HG03025 (cell line): ENCODE measurements around the gene KDM1A.

Source experiments
- ATAC-seq: cut with Tn5 transposase; IDR thresholded peaks from one replicate; pipeline ENCODE4 v1.9.1; 2021; ENCODE audit warnings: mild to moderate bottlenecking, moderate library complexity; ENCODE audit not compliant: unreplicated experiment, low FRiP score

KDM1A gene

GRCh38 chr1:23065385-23065784, 46.1 kb downstream of the KDM1A start:
- no peak for ATAC-seq

GRCh38 chr1:23066075-23066474, 46.8 kb downstream of the KDM1A start:
- ATAC-seq, result no peak

- no peak for ATAC-seq
Observed at GRCh38 chr1:23069149-23069548, 49.9 kb downstream of the KDM1A start.

DNA sequence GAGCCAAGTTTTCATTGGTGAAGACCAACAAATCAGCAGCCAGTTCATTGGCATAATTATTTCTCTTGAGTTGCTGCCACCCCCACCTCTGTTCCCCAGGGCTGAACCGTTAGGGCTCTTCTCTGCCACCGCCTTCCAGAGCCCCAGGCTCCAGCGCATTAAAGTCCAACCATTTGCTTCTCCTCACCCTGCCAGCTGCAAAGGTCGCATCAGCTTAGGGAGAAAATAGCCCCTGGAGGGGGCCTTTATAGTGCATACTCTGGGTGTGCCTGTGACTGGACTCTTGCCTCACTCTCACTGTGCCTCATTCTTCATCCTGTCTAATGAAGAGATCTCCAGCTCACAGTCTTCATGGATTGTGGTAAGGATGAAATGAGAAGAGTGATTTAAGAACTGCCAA, 50.4 kb downstream of the KDM1A start:
- no peak for ATAC-seq

DNA sequence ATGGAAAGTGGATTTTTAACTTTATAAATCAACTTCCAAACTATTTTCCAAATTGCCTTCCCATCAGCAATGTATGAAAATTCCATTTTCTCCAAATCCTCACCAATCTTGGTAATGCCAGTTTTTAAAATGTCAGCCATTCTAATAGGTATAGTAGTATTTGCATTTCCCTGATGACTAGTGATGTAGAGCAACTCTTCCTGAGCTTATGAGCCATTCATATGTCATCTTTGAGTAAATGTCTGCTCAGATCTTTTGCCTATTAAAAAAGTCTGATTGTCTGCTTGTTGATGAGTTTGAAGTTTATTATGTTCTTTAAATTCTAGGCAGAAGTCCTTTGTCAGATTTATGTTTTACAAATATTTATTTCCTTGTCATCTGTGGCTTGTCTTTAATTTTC, 54.7 kb downstream of the KDM1A start:
- no peak for ATAC-seq

DNA sequence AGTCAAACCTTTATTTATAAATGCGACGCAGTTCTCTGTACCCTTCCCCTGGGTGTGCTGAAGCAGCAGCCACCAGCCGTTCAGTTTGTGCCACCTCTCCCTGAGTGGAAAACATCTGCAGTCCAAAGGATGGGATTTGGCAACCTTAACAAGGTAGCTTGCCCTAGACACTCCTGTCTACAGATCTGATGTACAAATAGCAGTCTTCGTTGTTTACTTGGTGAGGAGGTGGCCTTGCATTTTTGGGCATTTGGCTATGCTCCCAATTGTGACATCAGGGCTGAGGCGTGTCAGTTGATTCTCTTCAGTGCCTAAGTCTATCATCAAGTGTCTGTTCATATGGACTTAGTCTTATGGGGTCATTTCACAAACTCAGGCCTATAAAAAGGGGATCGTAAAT, 59.8 kb downstream of the KDM1A start:
- ATAC-seq, result no peak

DNA sequence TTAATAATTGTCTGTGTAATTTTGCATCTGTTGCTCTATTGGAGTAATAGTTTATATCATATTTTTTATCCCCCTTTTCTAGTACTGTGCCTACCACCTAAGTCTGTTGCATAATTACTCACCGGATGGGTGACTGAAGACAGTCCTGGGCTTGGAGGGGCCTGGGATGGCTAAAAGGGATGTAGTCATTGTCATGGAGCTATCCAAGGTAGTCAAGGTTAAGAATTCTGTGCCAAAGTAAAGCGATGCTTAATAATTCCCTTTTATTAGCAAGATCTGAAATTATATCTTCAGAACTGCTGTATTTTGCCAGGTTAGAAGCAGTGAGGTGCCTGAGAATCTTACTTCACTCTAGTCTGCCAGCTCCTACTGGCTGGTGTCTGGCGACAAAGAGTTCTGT, 61.6 kb downstream of the KDM1A start:
- ATAC-seq, result no peak

DNA sequence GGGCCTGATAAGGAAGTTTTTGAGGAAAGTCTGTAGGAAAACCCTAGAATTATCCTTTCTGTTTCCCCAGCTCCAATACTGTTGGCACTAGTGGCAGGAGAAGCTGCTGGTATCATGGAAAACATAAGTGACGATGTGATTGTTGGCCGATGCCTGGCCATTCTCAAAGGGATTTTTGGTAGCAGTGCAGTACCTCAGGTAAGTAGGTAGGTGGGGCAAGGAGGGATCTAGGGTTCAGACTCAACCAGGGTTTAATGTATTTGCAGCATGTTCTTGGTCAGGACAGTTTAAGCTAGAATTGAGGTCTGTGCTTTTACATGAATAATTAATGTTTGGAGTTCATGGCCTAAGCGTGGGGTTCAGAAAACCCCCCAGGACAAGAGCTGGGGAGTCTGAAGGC, 62.1 kb downstream of the KDM1A start:
- no peak for ATAC-seq

DNA sequence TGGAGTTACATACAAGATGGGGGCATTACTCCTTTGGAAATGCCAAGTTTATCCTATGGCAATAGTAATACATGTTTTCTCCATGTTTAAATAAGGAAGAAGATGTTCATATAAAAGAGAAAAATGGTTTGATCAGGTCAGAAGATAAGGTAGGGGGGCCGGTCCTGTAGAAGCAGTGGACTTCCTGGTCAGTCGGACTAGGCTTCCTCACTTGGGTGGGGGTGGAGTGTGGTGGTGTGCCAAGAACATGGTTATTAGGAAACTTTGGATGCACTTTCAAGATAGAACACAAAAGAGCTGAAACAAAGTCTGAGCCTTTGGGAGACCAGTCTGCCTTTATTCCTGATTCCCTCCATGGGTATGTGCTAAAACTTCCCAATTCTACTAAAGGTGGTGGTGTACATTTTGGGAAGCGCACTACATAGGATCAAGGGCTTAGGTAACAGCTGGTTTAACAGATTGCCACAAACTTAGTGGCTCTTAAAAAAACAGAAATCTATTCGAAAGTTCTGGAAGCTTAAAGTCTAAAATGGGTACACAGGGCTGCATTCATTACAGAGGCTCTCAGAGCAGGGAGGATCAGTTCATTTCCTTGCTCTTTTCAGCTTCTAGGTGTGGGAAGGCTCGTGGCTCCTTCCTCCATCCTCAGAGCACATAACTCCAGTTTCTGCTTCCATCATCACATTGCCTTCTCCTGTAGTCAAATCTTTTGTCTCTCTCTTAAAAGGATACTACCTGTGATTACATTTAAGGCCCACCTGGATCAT, 64.6 kb downstream of the KDM1A start:
- ATAC-seq, result no peak

DNA sequence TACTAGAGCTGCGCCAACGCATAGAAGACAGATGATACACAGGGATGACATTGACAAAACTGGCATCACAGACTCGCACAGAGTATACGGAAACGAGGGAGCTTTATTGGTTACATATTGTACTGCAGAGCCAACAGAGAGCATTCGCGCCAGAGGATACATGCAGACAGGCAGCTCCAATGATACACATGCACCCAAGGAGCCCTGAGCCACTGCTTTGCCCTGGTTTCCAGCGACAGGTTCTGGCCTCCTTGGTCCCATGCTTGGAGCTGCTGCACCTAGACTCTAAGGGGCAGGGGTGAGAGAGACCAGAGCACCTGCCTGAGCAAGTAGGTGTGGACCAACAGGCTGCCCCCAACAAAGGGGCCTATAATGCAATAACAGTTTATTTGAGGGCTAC, 65.6 kb downstream of the KDM1A start:
- ATAC-seq, result no peak

DNA sequence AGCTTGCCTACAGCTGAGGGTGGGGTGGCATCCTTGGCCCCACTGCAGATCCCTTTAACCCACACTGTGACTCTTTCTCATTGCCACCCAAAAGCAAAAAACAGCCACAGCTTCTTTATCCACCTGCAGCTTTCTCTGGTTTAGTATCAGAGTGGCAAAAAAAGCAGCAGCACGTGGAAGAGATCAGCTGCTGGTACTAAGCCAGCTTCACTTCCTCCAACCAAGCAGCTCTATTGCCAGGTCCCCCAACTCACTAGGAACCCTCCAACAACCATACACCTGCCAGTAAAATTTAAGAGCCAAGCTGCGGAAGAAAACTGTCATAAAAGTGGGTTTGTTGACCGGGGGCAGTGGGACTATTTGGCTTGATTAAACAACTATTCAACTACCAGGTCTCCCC, 66.4 kb downstream of the KDM1A start:
- no peak for ATAC-seq

- ATAC-seq, result no peak
Observed at GRCh38 chr1:23088027-23088426, 68.8 kb downstream of the KDM1A start.

GRCh38 chr1:23090056-23090455, 70.8 kb downstream of the KDM1A start:
- ATAC-seq, result no peak

GRCh38 chr1:23091545-23091944, 72.3 kb downstream of the KDM1A start:
- ATAC-seq, result no peak

GRCh38 chr1:23092447-23092846, 73.2 kb downstream of the KDM1A start:
- ATAC-seq, result no peak

GRCh38 chr1:23097316-23097715, 78.0 kb downstream of the KDM1A start:
- ATAC-seq, result no peak

DNA sequence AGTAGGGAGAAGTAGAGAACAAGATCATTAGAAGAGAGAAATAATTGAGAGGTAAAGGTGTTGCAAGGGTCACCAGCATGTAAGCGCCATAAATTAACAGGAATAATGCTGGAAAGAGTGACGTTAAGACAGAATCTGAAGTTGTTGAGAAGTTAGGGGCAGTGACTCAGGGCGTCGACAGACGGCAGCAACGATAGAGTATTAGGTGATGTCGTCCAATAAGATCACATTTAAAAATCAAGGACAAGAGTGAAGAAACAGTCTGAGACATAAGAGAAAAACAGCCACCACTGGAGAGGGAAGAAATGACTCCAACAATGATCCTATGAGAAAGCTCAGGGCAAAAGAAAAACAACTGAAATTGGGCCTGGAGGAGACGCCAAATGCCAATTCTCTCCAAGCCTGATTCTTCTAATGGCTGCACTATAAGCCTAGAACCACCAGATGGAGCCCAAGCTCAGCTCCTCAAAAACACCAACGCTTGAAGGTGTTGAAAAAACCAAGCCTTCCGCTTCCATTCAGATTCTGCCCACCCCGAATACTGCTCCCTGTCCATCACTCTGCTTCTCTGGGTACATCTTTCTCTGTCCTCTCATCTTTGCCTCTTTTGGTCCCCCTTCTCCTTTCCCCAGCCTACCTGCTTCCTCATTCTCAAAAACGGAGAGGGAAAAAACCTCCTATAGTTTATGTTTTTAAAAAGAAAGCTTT, 79.3 kb downstream of the KDM1A start:
- ATAC-seq, result no peak

DNA sequence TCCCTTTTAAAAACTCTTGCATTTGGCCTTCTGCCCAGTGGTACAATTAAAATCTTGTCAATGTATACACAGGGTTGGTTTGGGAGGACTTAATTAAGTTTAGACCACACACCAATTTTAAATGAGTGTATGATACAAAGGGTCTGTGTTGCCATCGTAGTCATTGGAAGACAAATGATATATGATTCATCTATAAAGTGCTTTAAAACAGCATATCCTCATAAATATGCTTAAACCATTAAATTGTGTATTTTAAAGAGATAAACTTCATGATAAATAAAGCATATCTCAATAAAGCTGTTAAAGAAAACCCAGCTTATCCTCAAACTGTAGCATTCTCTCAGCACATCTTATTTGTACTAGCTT, 79.9 kb downstream of the KDM1A start:
- ATAC-seq, result no peak

DNA sequence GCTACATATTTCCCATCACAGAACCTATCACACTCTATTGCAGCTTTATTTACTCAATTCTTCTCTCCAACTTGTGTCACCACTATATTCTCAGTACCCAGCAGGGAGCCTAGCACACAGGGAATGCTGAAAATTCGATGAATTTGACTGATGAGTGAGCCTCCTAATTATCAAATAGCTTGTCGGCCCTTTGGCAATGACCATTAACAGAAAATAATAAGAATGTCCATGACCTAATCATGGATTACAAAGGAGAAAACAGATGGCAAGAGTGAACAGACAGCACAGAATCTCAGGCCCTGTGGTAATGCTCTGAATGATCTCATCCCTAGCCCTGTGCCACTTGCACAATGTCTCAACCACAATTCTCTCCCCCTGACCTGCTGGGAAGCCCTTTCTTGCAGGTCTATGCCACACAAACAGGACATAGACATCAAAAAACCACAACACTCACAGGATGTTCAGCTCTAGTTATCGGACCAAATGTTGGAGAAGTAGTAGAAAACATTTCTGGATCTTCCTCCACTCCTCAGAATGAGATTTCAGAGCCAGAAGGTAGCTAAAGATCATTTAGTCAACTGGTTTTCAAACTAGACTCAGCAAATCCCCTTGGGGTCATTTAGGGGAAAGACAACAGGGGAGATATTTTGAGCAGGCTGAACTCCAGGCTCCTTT, 80.9 kb downstream of the KDM1A start:
- no peak for ATAC-seq

GRCh38 chr1:23101101-23101827, 82.0 kb downstream of the KDM1A start:
- no peak for ATAC-seq

- no peak for ATAC-seq
Observed at GRCh38 chr1:23101887-23102286, 82.6 kb downstream of the KDM1A start.
